HEK293T (cell line): Measurements from ENCODE around the gene PRKCB.

Experiments used
- ARNT ChIP-seq: fragments of 450-650 bp; IDR thresholded peaks from 2 replicates; pipeline ENCODE4 v1.6.1; 2017; ENCODE audit warnings: mild to moderate bottlenecking
- BHLHE40 ChIP-seq: fragments of 450-650 bp; IDR thresholded peaks from 2 replicates; pipeline ENCODE4 v1.6.1; 2016; ENCODE audit warnings: mild to moderate bottlenecking, moderate library complexity, borderline replicate concordance
- FOXA1 ChIP-seq: fragments of 450-650 bp; IDR thresholded peaks from 2 replicates; pipeline ENCODE4 v1.6.1; 2016; ENCODE audit warnings: mild to moderate bottlenecking
- FOXK2 ChIP-seq: fragments of 450-650 bp; IDR thresholded peaks from 2 replicates; pipeline ENCODE4 v1.6.1; 2016; ENCODE audit warnings: mild to moderate bottlenecking
- FOXM1 ChIP-seq: fragments of 450-650 bp; IDR thresholded peaks from 2 replicates; pipeline ENCODE4 v1.6.1; 2017; ENCODE audit warnings: mild to moderate bottlenecking, borderline replicate concordance
- HDGF ChIP-seq: fragments of 450-650 bp; IDR thresholded peaks from 2 replicates; pipeline ENCODE4 v1.6.1; 2017; ENCODE audit warnings: antibody characterized with exemption, borderline replicate concordance
- NFRKB ChIP-seq: fragments of 450-650 bp; IDR thresholded peaks from 2 replicates; pipeline ENCODE4 v1.6.1; 2016; ENCODE audit warnings: mild to moderate bottlenecking, moderate library complexity
- PKNOX1 ChIP-seq: fragments of 450-650 bp; IDR thresholded peaks from 2 replicates; pipeline ENCODE4 v1.6.1; 2016
- SP1 ChIP-seq: fragments of 450-650 bp; IDR thresholded peaks from 2 replicates; pipeline ENCODE4 v1.6.1; 2017
- TARDBP ChIP-seq: fragments of 450-650 bp; IDR thresholded peaks from 2 replicates; pipeline ENCODE4 v1.6.1; 2016
- ZNF384 ChIP-seq: fragments of 450-650 bp; IDR thresholded peaks from 2 replicates; pipeline ENCODE4 v1.6.1; 2016

- no peak for TF ChIP-seq ZNF384
- no peak for TF ChIP-seq BHLHE40
- no peak for TF ChIP-seq FOXA1
- TF ChIP-seq FOXM1: no peak
- TF ChIP-seq PKNOX1: no peak
- no peak for TF ChIP-seq SP1
- no peak for TF ChIP-seq ARNT
- TF ChIP-seq HDGF: no peak
- no peak for TF ChIP-seq NFRKB
- TF ChIP-seq FOXK2: no peak
- no peak for TF ChIP-seq TARDBP
Observed at GRCh38 chr16:23877107-23878070, 41.6 kb downstream of the PRKCB start.
